Skeletal muscle cell (primary cell): ENCODE measurements around the gene KIRREL3.

Experiments used
- DNase-seq: peaks from one replicate; pipeline ENCODE4 v3.0.0-alpha.2; 2010; ENCODE audit warnings: low read depth
- H3K4me3 ChIP-seq: 2 replicates; pipeline ENCODE4 v1.5.1; 2011; ENCODE audit warnings: low read depth, mild to moderate bottlenecking, control low read depth, low read length, moderate library complexity

KIRREL3 gene

GRCh38 chr11:126634963-126635362 is 365.6 kb downstream of the KIRREL3 start:
- no peak overlapping the region for H3K4me3 ChIP-seq
- DNase-seq, result no peak

GRCh38 chr11:126633330-126633729 is 367.2 kb downstream of the KIRREL3 start:
- no peak overlapping the region for H3K4me3 ChIP-seq
- DNase-seq, result no peak

- H3K4me3 ChIP-seq, result no peak overlapping the region
- no peak for DNase-seq
These were observed 369.4 kb downstream of the KIRREL3 start for GRCh38 chr11:126630893-126631798.

- DNase-seq, result no peak
- H3K4me3 ChIP-seq, result no peak overlapping the region
These were observed 370.1 kb downstream of the KIRREL3 start for GRCh38 chr11:126630488-126630887.

GRCh38 chr11:126628790-126629621 is 371.6 kb downstream of the KIRREL3 start:
- no peak overlapping the region for H3K4me3 ChIP-seq
- DNase-seq, result peak; percentile 15

- H3K4me3 ChIP-seq, result no peak overlapping the region
- DNase-seq, result no peak
These were observed 372.1 kb downstream of the KIRREL3 start for GRCh38 chr11:126628450-126628789.

GRCh38 chr11:126627421-126627820 is 373.1 kb downstream of the KIRREL3 start:
- no peak overlapping the region for H3K4me3 ChIP-seq
- no peak for DNase-seq

- no peak overlapping the region for H3K4me3 ChIP-seq
- no peak for DNase-seq
These were observed 376.1 kb downstream of the KIRREL3 start for GRCh38 chr11:126624506-126624905.

GRCh38 chr11:126619516-126619915 is 381.1 kb downstream of the KIRREL3 start:
- no peak for DNase-seq

GRCh38 chr11:126615845-126616244 is 384.7 kb downstream of the KIRREL3 start:
- DNase-seq, result no peak
- H3K4me3 ChIP-seq, result no peak overlapping the region

More at GRCh38 chr11:126619516-126619915, 381.1 kb downstream of the KIRREL3 start:
- H3K4me3 ChIP-seq, result no peak overlapping the region

- no peak for DNase-seq
- H3K4me3 ChIP-seq, result no peak overlapping the region
These were observed 387.3 kb downstream of the KIRREL3 start for GRCh38 chr11:126613272-126613671.

GRCh38 chr11:126612671-126613070 is 387.9 kb downstream of the KIRREL3 start:
- no peak for DNase-seq
- H3K4me3 ChIP-seq, result no peak overlapping the region

GRCh38 chr11:126611438-126611837 is 389.1 kb downstream of the KIRREL3 start:
- no peak overlapping the region for H3K4me3 ChIP-seq
- DNase-seq, result no peak

GRCh38 chr11:126608658-126609057 is 391.9 kb downstream of the KIRREL3 start:
- no peak for DNase-seq
- H3K4me3 ChIP-seq, result no peak overlapping the region

- H3K4me3 ChIP-seq, result no peak overlapping the region
- no peak for DNase-seq
These were observed 392.6 kb downstream of the KIRREL3 start for GRCh38 chr11:126607776-126608541.

GRCh38 chr11:126607374-126607773 is 393.2 kb downstream of the KIRREL3 start:
- no peak overlapping the region for H3K4me3 ChIP-seq
- no peak for DNase-seq

- DNase-seq, result no peak
- no peak overlapping the region for H3K4me3 ChIP-seq
These were observed 394.1 kb downstream of the KIRREL3 start for GRCh38 chr11:126606484-126606883.

GRCh38 chr11:126604461-126604860 is 396.1 kb downstream of the KIRREL3 start:
- no peak overlapping the region for H3K4me3 ChIP-seq
- DNase-seq, result no peak

GRCh38 chr11:126603486-126603885 is 397.1 kb downstream of the KIRREL3 start:
- no peak for DNase-seq
- H3K4me3 ChIP-seq, result no peak overlapping the region

GRCh38 chr11:126602993-126603392 is 397.6 kb downstream of the KIRREL3 start:
- H3K4me3 ChIP-seq, result no peak overlapping the region
- no peak for DNase-seq
